Uterus (tissue), 4 donors: ENCODE results near the gene TBX6. TPM values are rescaled to one million over a fixed set of nuclear protein-coding genes. Genes with fewer than 3 reads are reported as not detected.

ENCODE experiments used
- DNase-seq, 2 donors: peaks; one replicate each; pipeline ENCODE4 v3.0.0-alpha.2; 2019 to 2020
- H3K27ac ChIP-seq, 2 donors: fragments of 200-600 bp; sonication (generic); 1 replicate in 1 of 2; 2 replicates in 1 of 2; pipeline ENCODE4 v1.5.1; 2016 to 2018
- H3K27me3 ChIP-seq, 2 donors: fragments of 200-600 bp; sonication (generic); one replicate each; pipeline ENCODE4 v1.5.1; 2018 to 2019; ENCODE audit warnings: control low read depth in 1 of 2
- H3K36me3 ChIP-seq, 2 donors: fragments of 200-600 bp; sonication (generic); one replicate each; pipeline ENCODE4 v1.5.1; 2019; ENCODE audit warnings: control low read depth in 1 of 2
- H3K4me1 ChIP-seq, 2 donors: fragments of 200-600 bp; sonication (generic); one replicate each; pipeline ENCODE4 v1.5.1; 2018 to 2019; ENCODE audit warnings: control low read depth in 1 of 2
- H3K4me3 ChIP-seq, 2 donors: fragments of 200-600 bp; sonication (generic); 1 replicate in 1 of 2; 2 replicates in 1 of 2; pipeline ENCODE4 v1.5.1; 2018 to 2019; ENCODE audit warnings: mild to moderate bottlenecking in 1 of 2
- H3K9me3 ChIP-seq, 2 donors: fragments of 200-600 bp; sonication (generic); one replicate each; pipeline ENCODE4 v1.5.1; 2019; ENCODE audit warnings: control low read depth in 1 of 2
- POLR2A ChIP-seq, 2 donors: fragments of 450-650 bp; IDR thresholded peaks; one replicate each; pipeline ENCODE4 v1.6.1; 2016; ENCODE audit warnings: antibody characterized with exemption in 2 of 2, mild to moderate bottlenecking in 1 of 2, moderate library complexity in 1 of 2
- intact Hi-C: fragments of 100-400 bp; cut with DNase I; formaldehyde crosslinking; loops from one replicate; pipeline ENCODE4 v1.15.1; 2023; ENCODE audit warnings: low total_unique reads
- total RNA-seq, 4 donors: library from RNA; depleted of rRNA in 3 of 4; stranded (reverse); fragments of >200 nt in 3 of 4; gene quantifications; one replicate each; pipeline versions ENCODE4 v1.1.0 to v1.2.4, GENCODE V29; 2014 to 2023
- TF ChIP-seq, protein P1 (sequence below), 4 experiments: fragments of 200-600 bp in 2 of 4; fragments of 450-650 bp in 2 of 4; sonication (generic) in 2 of 4; IDR thresholded peaks; one replicate each; pipeline ENCODE4 v1.5.1; 2016 to 2019; ENCODE audit warnings: antibody characterized with exemption in 4 of 4, mild to moderate bottlenecking in 2 of 4, moderate library complexity in 1 of 4
- donor health status: DM: yes; HTN: yes; CAD: no.

Gene TBX6
- total RNA-seq, 4 donors from 2014 or later: 0.21 to 1.3 TPM; not detected in 2

DNA sequence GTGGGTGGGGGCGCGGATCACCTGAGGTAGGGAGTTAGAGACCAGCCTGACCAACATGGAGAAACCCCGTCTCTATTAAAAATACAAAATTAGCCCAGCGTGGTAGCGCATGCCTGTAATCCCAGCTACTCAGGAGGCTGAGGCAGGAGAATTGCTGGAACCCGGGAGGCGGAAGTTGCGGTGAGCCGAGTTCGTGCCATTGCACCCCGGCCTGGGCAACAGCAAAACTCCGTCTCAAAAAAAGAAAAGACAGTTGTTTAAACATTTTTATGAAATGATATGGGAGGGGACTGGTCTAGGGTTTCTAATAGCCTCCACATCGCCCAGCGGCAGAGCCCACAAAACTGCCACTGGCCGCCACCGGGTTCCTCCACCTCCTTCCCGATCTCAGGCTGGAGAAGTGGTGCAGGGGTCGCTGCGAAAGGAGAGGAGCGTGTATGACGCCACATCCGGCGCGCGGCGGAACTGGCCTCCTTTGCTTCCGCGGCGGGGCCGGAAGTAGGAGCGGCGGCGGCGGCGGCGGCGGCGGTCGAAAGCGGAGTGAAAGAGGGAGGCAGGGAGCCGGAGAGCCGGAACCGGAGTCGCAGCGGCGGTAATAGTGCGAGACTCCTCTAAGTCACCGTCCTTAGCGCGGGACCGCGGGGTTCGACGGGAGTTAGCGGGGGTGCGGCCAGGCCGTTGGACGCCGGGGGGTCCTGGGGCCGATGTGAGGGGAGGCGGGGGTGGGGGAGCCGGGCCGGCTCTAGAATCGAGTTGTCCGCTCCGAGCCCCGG lies 16.0 kb downstream of the TBX6 start, which contains the start of gene PPP4C:
Gene PPP4C (plus strand): TSS at position 492 of the 773 bp plus-strand sequence. CDS start 384 bp downstream, outside the sequence.
- DNase-seq: peak; percentile 87 to 90
- intact Hi-C loops: no loop called here
- Histone ChIP-seq H3K4me1 (peaks cover 6 to 7% of the 10 kb centered on the region in 2 donors), H3K27ac (peak within 1 kb of the TSS; percentile 82 to 88), H3K4me3 (peak within 1 kb of the TSS; percentile 56 to 99), H3K27me3 (no peaks in the 10 kb centered on the region), H3K9me3 (no peaks in the 10 kb centered on the region), H3K36me3 (no peaks in the 10 kb centered on the region)
- TF ChIP-seq POLR2A (IDR thresholded peaks at IDR 0.05): peak; percentile 53 to 78
- TF ChIP-seq, protein P1, sequence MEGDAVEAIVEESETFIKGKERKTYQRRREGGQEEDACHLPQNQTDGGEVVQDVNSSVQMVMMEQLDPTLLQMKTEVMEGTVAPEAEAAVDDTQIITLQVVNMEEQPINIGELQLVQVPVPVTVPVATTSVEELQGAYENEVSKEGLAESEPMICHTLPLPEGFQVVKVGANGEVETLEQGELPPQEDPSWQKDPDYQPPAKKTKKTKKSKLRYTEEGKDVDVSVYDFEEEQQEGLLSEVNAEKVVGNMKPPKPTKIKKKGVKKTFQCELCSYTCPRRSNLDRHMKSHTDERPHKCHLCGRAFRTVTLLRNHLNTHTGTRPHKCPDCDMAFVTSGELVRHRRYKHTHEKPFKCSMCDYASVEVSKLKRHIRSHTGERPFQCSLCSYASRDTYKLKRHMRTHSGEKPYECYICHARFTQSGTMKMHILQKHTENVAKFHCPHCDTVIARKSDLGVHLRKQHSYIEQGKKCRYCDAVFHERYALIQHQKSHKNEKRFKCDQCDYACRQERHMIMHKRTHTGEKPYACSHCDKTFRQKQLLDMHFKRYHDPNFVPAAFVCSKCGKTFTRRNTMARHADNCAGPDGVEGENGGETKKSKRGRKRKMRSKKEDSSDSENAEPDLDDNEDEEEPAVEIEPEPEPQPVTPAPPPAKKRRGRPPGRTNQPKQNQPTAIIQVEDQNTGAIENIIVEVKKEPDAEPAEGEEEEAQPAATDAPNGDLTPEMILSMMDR (IDR thresholded peaks at IDR 0.05): peak in 2 of 4 experiments; percentile 18 to 22

DNA sequence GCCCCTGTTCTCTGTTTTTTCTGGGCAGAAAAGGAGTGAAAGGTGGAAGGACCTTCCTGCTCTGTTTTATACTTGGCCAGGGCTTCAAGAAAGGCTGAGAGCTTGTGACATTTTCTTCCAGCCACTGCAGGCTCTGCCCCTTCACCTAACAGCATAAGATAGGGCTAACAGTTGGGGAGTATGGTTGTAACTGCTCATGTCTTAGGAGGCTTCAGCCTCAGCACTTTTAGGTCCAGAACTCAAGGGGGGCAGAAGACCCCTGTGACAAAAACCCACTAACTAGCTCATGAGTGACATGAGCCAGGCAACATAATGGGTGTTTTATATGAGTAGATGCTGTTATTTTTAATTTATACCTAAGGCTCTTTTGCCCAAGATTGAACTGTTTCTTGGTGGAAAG lies 21.2 kb downstream of the TBX6 start:
- Histone ChIP-seq H3K4me3 (no peak overlapping the region), H3K27me3 (no peaks in the 10 kb centered on the region), H3K27ac (peak overlapping the region; percentile 63 to 67), H3K36me3 (no peaks in the 10 kb centered on the region), H3K4me1 (peaks cover 12 to 31% of the 10 kb centered on the region in 2 donors), H3K9me3 (no peaks in the 10 kb centered on the region)
- DNase-seq: no peak
- intact Hi-C loops: no loop called here
- TF ChIP-seq, protein P1 (IDR thresholded peaks at IDR 0.05): no peak
- no peak for TF ChIP-seq POLR2A (IDR thresholded peaks at IDR 0.05)

DNA sequence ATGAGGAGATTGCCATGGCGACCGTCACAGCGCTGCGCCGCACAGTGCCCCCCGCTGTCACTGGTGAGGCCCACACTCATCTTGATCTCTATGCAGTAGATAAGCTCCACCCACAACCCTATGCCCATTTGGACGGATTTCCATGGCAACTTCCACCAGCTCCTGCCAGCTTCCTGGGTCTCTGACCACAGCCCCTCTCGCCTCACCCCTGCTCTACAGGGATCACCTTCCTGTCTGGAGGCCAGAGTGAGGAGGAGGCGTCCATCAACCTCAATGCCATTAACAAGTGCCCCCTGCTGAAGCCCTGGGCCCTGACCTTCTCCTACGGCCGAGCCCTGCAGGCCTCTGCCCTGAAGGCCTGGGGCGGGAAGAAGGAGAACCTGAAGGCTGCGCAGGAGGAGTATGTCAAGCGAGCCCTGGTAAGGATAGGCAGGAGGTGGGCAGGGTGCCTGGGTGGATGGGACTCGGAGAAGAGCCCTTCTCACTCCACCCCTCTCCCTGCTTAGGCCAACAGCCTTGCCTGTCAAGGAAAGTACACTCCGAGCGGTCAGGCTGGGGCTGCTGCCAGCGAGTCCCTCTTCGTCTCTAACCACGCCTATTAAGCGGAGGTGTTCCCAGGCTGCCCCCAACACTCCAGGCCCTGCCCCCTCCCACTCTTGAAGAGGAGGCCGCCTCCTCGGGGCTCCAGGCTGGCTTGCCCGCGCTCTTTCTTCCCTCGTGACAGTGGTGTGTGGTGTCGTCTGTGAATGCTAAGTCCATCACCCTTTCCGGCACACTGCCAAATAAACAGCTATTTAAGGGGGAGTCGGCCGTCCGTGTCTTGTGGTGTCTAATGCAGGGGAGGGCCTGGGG lies 21.9 kb downstream of the TBX6 start:
- intact Hi-C loops: no loop called here
- peak; percentile 57 to 60 for DNase-seq
- H3K27ac ChIP-seq: peak overlapping the region; percentile 63 to 67
- peaks cover 12 to 31% of the 10 kb centered on the region in 2 donors for H3K4me1 ChIP-seq
- TF ChIP-seq, protein P1 (IDR thresholded peaks at IDR 0.05): no peak
- no peak for TF ChIP-seq POLR2A (IDR thresholded peaks at IDR 0.05)
- H3K27me3 ChIP-seq: no peaks in the 10 kb centered on the region
- no peak overlapping the region for H3K4me3 ChIP-seq
- H3K36me3 ChIP-seq: no peaks in the 10 kb centered on the region
- no peaks in the 10 kb centered on the region for H3K9me3 ChIP-seq

DNA sequence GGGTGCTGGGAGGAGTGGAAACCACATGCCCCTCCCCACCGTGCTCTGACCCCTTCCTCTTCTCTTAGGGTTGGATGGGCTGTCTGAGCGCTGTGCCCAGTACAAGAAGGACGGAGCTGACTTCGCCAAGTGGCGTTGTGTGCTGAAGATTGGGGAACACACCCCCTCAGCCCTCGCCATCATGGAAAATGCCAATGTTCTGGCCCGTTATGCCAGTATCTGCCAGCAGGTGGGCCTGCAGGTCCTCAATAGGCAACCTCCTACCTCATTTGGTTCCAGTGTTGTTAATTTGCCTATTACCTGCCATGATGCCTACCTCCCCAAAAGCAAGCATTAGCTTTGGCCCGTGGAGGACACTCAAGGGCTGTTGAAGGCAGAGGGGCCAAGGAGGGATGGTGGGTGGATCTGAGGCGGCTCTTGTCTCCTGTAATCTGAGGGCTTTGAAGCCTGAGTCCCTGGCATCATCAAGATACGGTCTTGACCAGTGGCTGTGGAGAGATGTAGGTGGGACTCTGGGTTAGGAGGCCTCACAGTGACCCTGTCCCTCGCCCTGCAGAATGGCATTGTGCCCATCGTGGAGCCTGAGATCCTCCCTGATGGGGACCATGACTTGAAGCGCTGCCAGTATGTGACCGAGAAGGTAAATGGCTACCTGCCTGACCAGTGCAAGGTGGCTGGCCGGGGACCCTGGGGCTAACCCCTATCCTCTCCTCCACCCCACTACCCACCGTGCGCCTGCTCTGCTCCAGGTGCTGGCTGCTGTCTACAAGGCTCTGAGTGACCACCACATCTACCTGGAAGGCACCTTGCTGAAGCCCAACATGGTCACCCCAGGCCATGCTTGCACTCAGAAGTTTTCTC lies 22.7 kb downstream of the TBX6 start:
- Histone ChIP-seq H3K36me3 (no peaks in the 10 kb centered on the region), H3K4me3 (no peak overlapping the region), H3K4me1 (peaks cover 12 to 31% of the 10 kb centered on the region in 2 donors), H3K27ac (peak overlapping the region; percentile 63 to 67), H3K9me3 (no peaks in the 10 kb centered on the region), H3K27me3 (no peaks in the 10 kb centered on the region)
- DNase-seq: no peak
- no peak for TF ChIP-seq POLR2A (IDR thresholded peaks at IDR 0.05)
- TF ChIP-seq, protein P1 (IDR thresholded peaks at IDR 0.05): no peak
- intact Hi-C loops: no loop called here
